NCI-H2227 treated with DMSO at 0.1 percent for 48 hours (cell line): Measurements from ENCODE around the gene MAS1L.

ENCODE experiments used
- DNase-seq: peaks from one replicate; lab custom pipeline; 2025; lab: John Stamatoyannopoulos, UW

The MAS1L gene

GRCh38 chr6:29510202-29510601 is 22.4 kb upstream of the MAS1L start:
- peak; percentile 61 for DNase-seq

- DNase-seq, result no peak
Observed at GRCh38 chr6:29509711-29510110, 22.0 kb upstream of the MAS1L start.

GRCh38 chr6:29509239-29509638 is 21.5 kb upstream of the MAS1L start:
- no peak for DNase-seq

- DNase-seq, result no peak
Observed at GRCh38 chr6:29507319-29507718, 19.6 kb upstream of the MAS1L start.

GRCh38 chr6:29506446-29507067 is 18.8 kb upstream of the MAS1L start:
- DNase-seq, result no peak

- no peak for DNase-seq
Observed at GRCh38 chr6:29505808-29506207, 18.1 kb upstream of the MAS1L start.

GRCh38 chr6:29504961-29505360 is 17.2 kb upstream of the MAS1L start:
- DNase-seq, result no peak

- no peak for DNase-seq
Observed at GRCh38 chr6:29502597-29502996, 14.8 kb upstream of the MAS1L start.

GRCh38 chr6:29502181-29502580 is 14.4 kb upstream of the MAS1L start:
- no peak for DNase-seq

- DNase-seq, result no peak
Observed at GRCh38 chr6:29501106-29501505, 13.3 kb upstream of the MAS1L start.

GRCh38 chr6:29500594-29500993 is 12.8 kb upstream of the MAS1L start:
- DNase-seq, result no peak

GRCh38 chr6:29499704-29500103 is 11.9 kb upstream of the MAS1L start:
- no peak for DNase-seq

- no peak for DNase-seq
Observed at GRCh38 chr6:29496961-29497360, 9.2 kb upstream of the MAS1L start.

GRCh38 chr6:29495571-29495970 is 7.8 kb upstream of the MAS1L start:
- no peak for DNase-seq

- DNase-seq, result no peak
Observed at GRCh38 chr6:29494131-29494530, 6.4 kb upstream of the MAS1L start.

GRCh38 chr6:29493261-29493660 is 5.5 kb upstream of the MAS1L start:
- DNase-seq, result no peak

- no peak for DNase-seq
Observed at GRCh38 chr6:29491574-29491973, 3.8 kb upstream of the MAS1L start.

- no peak for DNase-seq
Observed at GRCh38 chr6:29490552-29490951, 2.8 kb upstream of the MAS1L start.

GRCh38 chr6:29490055-29490454 is 2.3 kb upstream of the MAS1L start:
- DNase-seq, result no peak

- DNase-seq, result no peak
Observed at GRCh38 chr6:29489286-29489685, 1.5 kb upstream of the MAS1L start.

- DNase-seq, result no peak
Observed at GRCh38 chr6:29488874-29489273, 1.1 kb upstream of the MAS1L start.

- peak; percentile 59 for DNase-seq
Observed at GRCh38 chr6:29487131-29487530, 625 bp downstream of the MAS1L start.

GRCh38 chr6:29486577-29486976 is 1.2 kb downstream of the MAS1L start:
- peak; percentile 81 for DNase-seq

GRCh38 chr6:29483735-29484134 is 4.0 kb downstream of the MAS1L start:
- no peak for DNase-seq

- no peak for DNase-seq
Observed at GRCh38 chr6:29483186-29483585, 4.6 kb downstream of the MAS1L start.
